ENCODE data around the gene CLCN3. TPM values are rescaled to one million over a fixed set of nuclear protein-coding genes. Genes with fewer than 3 reads are reported as not detected.
"Not testable (repeated sequence)": the region's sequence is repeated elsewhere in the genome, so short reads cannot be mapped to it uniquely, and the experiment has no call there.

The CLCN3 gene
- total RNA-seq, 1 donor from 2014 or later = 13.8 TPM

- Histone ChIP-seq H3K36me3 (no peaks in the 10 kb centered on the region), H3K9me3 (no peaks in the 10 kb centered on the region), H3K4me1 (no peaks in the 10 kb centered on the region), H3K4me3 (no peak overlapping the region), H3K27ac (no peak overlapping the region), H3K27me3 (no peaks in the 10 kb centered on the region)
- TF ChIP-seq, protein P1, sequence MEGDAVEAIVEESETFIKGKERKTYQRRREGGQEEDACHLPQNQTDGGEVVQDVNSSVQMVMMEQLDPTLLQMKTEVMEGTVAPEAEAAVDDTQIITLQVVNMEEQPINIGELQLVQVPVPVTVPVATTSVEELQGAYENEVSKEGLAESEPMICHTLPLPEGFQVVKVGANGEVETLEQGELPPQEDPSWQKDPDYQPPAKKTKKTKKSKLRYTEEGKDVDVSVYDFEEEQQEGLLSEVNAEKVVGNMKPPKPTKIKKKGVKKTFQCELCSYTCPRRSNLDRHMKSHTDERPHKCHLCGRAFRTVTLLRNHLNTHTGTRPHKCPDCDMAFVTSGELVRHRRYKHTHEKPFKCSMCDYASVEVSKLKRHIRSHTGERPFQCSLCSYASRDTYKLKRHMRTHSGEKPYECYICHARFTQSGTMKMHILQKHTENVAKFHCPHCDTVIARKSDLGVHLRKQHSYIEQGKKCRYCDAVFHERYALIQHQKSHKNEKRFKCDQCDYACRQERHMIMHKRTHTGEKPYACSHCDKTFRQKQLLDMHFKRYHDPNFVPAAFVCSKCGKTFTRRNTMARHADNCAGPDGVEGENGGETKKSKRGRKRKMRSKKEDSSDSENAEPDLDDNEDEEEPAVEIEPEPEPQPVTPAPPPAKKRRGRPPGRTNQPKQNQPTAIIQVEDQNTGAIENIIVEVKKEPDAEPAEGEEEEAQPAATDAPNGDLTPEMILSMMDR (IDR thresholded peaks at IDR 0.05) = no peak
- no peak for DNase-seq (ENCODE audit: low spot score in 2 of 2)
- intact Hi-C loops (cut with DNase I) = no loop called here
Measured at GRCh38 chr4:169668069-169668721, 47.8 kb downstream of the CLCN3 start.

- no peak overlapping the region for H3K4me3 ChIP-seq
- H3K27me3 ChIP-seq = no peaks in the 10 kb centered on the region
- no peak overlapping the region for H3K27ac ChIP-seq
- H3K9me3 ChIP-seq = no peaks in the 10 kb centered on the region
- TF ChIP-seq, protein P1 (IDR thresholded peaks at IDR 0.05) = no peak
- no peaks in the 10 kb centered on the region for H3K4me1 ChIP-seq
- intact Hi-C loops (cut with DNase I) = no loop called here
- no peak for DNase-seq (ENCODE audit: low spot score in 2 of 2)
- no peaks in the 10 kb centered on the region for H3K36me3 ChIP-seq
Measured at GRCh38 chr4:169675825-169676224, 55.4 kb downstream of the CLCN3 start.

- Histone ChIP-seq H3K9me3 (no peaks in the 10 kb centered on the region), H3K4me1 (no peaks in the 10 kb centered on the region), H3K27ac (no peak overlapping the region), H3K36me3 (no peaks in the 10 kb centered on the region), H3K4me3 (no peak overlapping the region), H3K27me3 (no peaks in the 10 kb centered on the region)
- intact Hi-C loops (cut with DNase I) = no loop called here
- DNase-seq (ENCODE audit: low spot score in 2 of 2) = no peak
- TF ChIP-seq, protein P1 (IDR thresholded peaks at IDR 0.05) = no peak
Measured at GRCh38 chr4:169677150-169677748, 56.9 kb downstream of the CLCN3 start.

- H3K9me3 ChIP-seq; H3K4me3 ChIP-seq; H3K36me3 ChIP-seq; H3K27ac ChIP-seq; H3K4me1 ChIP-seq; DNase-seq (ENCODE audit: low spot score in 2 of 2); intact Hi-C loops (cut with DNase I); H3K27me3 ChIP-seq: not testable (repeated sequence)
Measured at GRCh38 chr4:169678486-169678885, 58.1 kb downstream of the CLCN3 start.

- H3K4me3 ChIP-seq; H3K9me3 ChIP-seq; DNase-seq (ENCODE audit: low spot score in 2 of 2); H3K27me3 ChIP-seq; H3K36me3 ChIP-seq; H3K4me1 ChIP-seq; intact Hi-C loops (cut with DNase I); H3K27ac ChIP-seq: not testable (repeated sequence)
Measured at GRCh38 chr4:169678951-169679591, 58.7 kb downstream of the CLCN3 start.

- no peaks in the 10 kb centered on the region for H3K27me3 ChIP-seq
- no peak overlapping the region for H3K4me3 ChIP-seq
- no peaks in the 10 kb centered on the region for H3K4me1 ChIP-seq
- H3K36me3 ChIP-seq = no peaks in the 10 kb centered on the region
- intact Hi-C loops (cut with DNase I) = no loop called here
- no peak for DNase-seq (ENCODE audit: low spot score in 2 of 2)
- TF ChIP-seq, protein P1 (IDR thresholded peaks at IDR 0.05) = no peak
- no peaks in the 10 kb centered on the region for H3K9me3 ChIP-seq
- no peak overlapping the region for H3K27ac ChIP-seq
Measured at GRCh38 chr4:169682372-169683047, 62.1 kb downstream of the CLCN3 start.

Measured in ascending aorta (tissue), 2 donors.